Measurements from ENCODE around the gene KATNAL2.

KATNAL2 gene

GRCh38 chr18:47115205-47115604 lies 197.8 kb downstream of the KATNAL2 start:
- DNase-seq = no peak

- DNase-seq = no peak
Measured at GRCh38 chr18:47118981-47119380, 201.6 kb downstream of the KATNAL2 start.

- no peak for DNase-seq
Measured at GRCh38 chr18:47120428-47120827, 203.0 kb downstream of the KATNAL2 start.

- DNase-seq = no peak
Measured at GRCh38 chr18:47121146-47121545, 203.7 kb downstream of the KATNAL2 start.

GRCh38 chr18:47141289-47141688 lies 223.9 kb downstream of the KATNAL2 start:
- DNase-seq = no peak

GRCh38 chr18:47143153-47143552 lies 225.8 kb downstream of the KATNAL2 start:
- no peak for DNase-seq

DNA sequence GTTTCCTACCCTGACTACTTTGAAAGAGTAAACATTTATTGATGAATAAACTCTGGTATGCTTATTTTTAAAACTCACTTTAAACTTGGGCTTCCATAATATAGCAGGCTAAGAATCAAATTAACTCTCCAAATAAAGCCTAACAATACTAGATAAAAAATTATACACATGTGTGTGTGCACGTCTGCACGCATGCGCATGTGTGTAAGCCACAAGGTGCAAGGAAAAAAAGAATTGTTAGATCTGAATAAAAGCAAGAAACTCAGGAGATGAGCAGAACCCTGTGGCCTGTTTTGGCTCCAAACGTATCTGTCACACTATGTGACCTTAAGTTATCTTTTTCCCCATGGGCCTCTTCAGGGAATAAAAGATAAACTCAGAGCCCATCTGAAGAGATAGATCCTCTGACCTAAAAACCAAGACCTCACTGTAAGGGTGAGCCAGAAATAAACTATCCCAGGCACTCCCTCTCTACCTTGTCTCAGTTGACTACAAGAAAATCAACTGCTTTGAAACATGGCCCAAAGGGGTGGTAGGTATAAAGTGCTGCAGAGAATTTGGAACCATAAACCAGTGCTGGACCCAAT lies 226.6 kb downstream of the KATNAL2 start:
- no peak for DNase-seq

GRCh38 chr18:47146206-47146605 lies 228.8 kb downstream of the KATNAL2 start:
- no peak for DNase-seq

- DNase-seq = no peak
Measured at GRCh38 chr18:47149457-47150028, 232.1 kb downstream of the KATNAL2 start.

GRCh38 chr18:47150029-47150823 lies 232.8 kb downstream of the KATNAL2 start, which contains the start of gene HDHD2:
TSS of gene HDHD2 (minus strand) at chr18:47150500. CDS start at chr18:47136439, 14,061 bp downstream.
- peak; percentile 88 for DNase-seq

GRCh38 chr18:47150824-47151366 lies 233.5 kb downstream of the KATNAL2 start:
- peak; percentile 28 for DNase-seq

DNA sequence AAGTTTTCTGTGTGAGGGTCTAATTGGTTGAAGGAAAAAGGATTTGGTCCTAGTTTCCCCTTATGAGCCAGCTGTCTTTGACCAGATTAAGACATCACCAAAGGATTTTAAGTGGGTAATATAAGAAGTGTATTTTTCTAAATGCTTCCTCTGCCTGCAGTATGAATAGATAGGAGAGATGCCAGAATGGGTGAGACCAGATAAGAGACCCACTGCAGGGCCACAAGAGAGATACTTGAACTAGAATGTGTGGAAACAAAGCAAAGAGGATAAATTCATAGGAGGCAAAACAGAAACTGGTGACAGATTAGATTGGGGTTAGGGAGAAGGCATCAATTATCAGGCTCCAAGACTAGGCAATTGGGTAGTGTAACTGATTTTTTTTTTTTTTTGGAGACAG lies 234.0 kb downstream of the KATNAL2 start:
- no peak for DNase-seq
